T-cell (primary cell): Measurements from ENCODE around the gene PACSIN3. TPM values are rescaled to one million over a fixed set of nuclear protein-coding genes. Genes with fewer than 3 reads are reported as not detected.
"Not testable (repeated sequence)": the region's sequence is repeated elsewhere in the genome, so short reads cannot be mapped to it uniquely, and the experiment has no call there.

Experiments
- ATAC-seq, 4 experiments: fragments of 200-7000 bp in 3 of 4; fragments of 150-1000 bp in 1 of 4; cut with Tn5 transposase; replicated peaks in 1 of 4; 1 replicate in 3 of 4; 2 replicates in 1 of 4; pipeline ENCODE4 v1.10.0; 2021; ENCODE audit warnings: moderate library complexity in 3 of 4, mild to moderate bottlenecking in 2 of 4, moderate number of reproducible peaks in 1 of 4
- CTCF ChIA-PET, 2 donors: fragments of 300-600 bp; sonication (Branson Sonifier 250); formaldehyde crosslinking; loops; one replicate each; lab custom pipeline; 2022; ENCODE audit warnings: antibody characterized with exemption in 2 of 2; lab: Charles Lee
- POLR2A ChIA-PET, 2 donors: fragments of 300-600 bp; sonication (Branson Sonifier 250); formaldehyde crosslinking; loops; one replicate each; lab custom pipeline; 2022; ENCODE audit warnings: antibody characterized with exemption in 2 of 2; lab: Charles Lee
- DNase-seq, 35 experiments: peaks; one replicate each; pipeline versions ENCODE4 v3.0.0 to v3.0.0-alpha.2; 2013 to 2023
- H3K27ac ChIP-seq: one replicate; pipeline ENCODE4 v1.5.1; 2013; ENCODE audit warnings: low read length
- H3K27me3 ChIP-seq, 2 experiments: replicated peaks in 1 of 2; 1 replicate in 1 of 2; 2 replicates in 1 of 2; pipeline versions ENCODE4 v1.6.1 to v1.7.0; 2013; ENCODE audit warnings: low read length in 1 of 2, mixed read lengths in 1 of 2; ENCODE audit not compliant: control insufficient read depth in 2 of 2, insufficient read depth in 2 of 2; ENCODE audit errors: extremely low read depth in 1 of 2
- H3K36me3 ChIP-seq, 2 donors: 1 replicate in 1 of 2; 2 replicates in 1 of 2; pipeline versions ENCODE4 v1.6.1 to v1.7.0; 2013; ENCODE audit warnings: low read length in 1 of 2; ENCODE audit not compliant: control insufficient read depth in 2 of 2, insufficient read depth in 1 of 2; ENCODE audit errors: extremely low read depth in 1 of 2
- H3K4me1 ChIP-seq, 2 experiments: 1 replicate in 1 of 2; 2 replicates in 1 of 2; pipeline versions ENCODE4 v1.6.1 to v1.7.0; 2013; ENCODE audit warnings: low read length in 2 of 2, mixed read lengths in 1 of 2; ENCODE audit not compliant: insufficient read depth in 2 of 2, control insufficient read depth in 1 of 2; ENCODE audit errors: extremely low read depth in 1 of 2
- H3K4me3 ChIP-seq, 2 donors: 1 replicate in 1 of 2; 2 replicates in 1 of 2; pipeline versions ENCODE4 v1.5.1 to v1.7.0; 2013; ENCODE audit warnings: mild to moderate bottlenecking in 2 of 2, low read length in 1 of 2, moderate library complexity in 1 of 2; ENCODE audit not compliant: control insufficient read depth in 1 of 2; ENCODE audit errors: extremely low read depth in 1 of 2
- H3K9me3 ChIP-seq: 2 replicates; pipeline ENCODE4 v1.7.0; 2013
- H3K27ac Mint-ChIP-seq, 2 donors: one replicate each; pipeline ENCODE4 v1.8.0; 2020 to 2021; ENCODE audit warnings: mild to moderate bottlenecking in 2 of 2, mixed read lengths in 2 of 2
- H3K27me3 Mint-ChIP-seq, 2 donors: one replicate each; pipeline ENCODE4 v1.8.0; 2021 to 2022; ENCODE audit warnings: mixed read lengths in 2 of 2
- H3K36me3 Mint-ChIP-seq: one replicate; pipeline ENCODE4 v1.8.0; 2021; ENCODE audit warnings: mixed read lengths
- H3K4me1 Mint-ChIP-seq, 3 donors: one replicate each; pipeline ENCODE4 v1.8.0; 2020 to 2022; ENCODE audit warnings: mixed read lengths in 3 of 3, mild to moderate bottlenecking in 1 of 3
- H3K4me3 Mint-ChIP-seq, 3 donors: one replicate each; pipeline ENCODE4 v1.8.0; 2020 to 2022; ENCODE audit warnings: mild to moderate bottlenecking in 3 of 3, mixed read lengths in 3 of 3, moderate library complexity in 3 of 3
- H3K9me3 Mint-ChIP-seq, 3 donors: one replicate each; pipeline ENCODE4 v1.8.0; 2020 to 2022; ENCODE audit warnings: mixed read lengths in 3 of 3
- WGBS: methylation state at CpG from one replicate; pipeline ENCODE4 v1.1.5; 2013; ENCODE audit warnings: missing lambda C conversion rate; ENCODE audit not compliant: insufficient coverage; 5-methylcytosine and 5-hydroxymethylcytosine counted together
- total RNA-seq, 35 experiments: library from RNA in 6 of 35; stranded (reverse) in 6 of 35; fragments of 120-200 nt in 1 of 35; gene quantifications; one replicate each; pipeline versions ENCODE4 v1.2.1 to v1.2.4 and lab custom pipeline; 2013 to 2026

Gene PACSIN3
- total RNA-seq, 5 donors from 2014 or later (not counting 1 experiment from before 2014, with no cell fraction given): 0.49 to 1.9 (median 1.4) TPM; not detected in 1

GRCh38 chr11:47191137-47191536 lies 4.9 kb upstream of the PACSIN3 start:
- H3K27ac Mint-ChIP-seq, H3K4me1 Mint-ChIP-seq, H3K27ac ChIP-seq, DNase-seq, H3K4me3 Mint-ChIP-seq, H3K36me3 ChIP-seq, H3K36me3 Mint-ChIP-seq, H3K9me3 Mint-ChIP-seq, ATAC-seq, POLR2A ChIA-PET, H3K27me3 Mint-ChIP-seq, CTCF ChIA-PET, H3K9me3 ChIP-seq, H3K4me3 ChIP-seq: not testable (repeated sequence)
- WGBS: 93% methylated on average over 5 of the region's 10 CpGs
- H3K4me1 ChIP-seq: peaks cover 3 to 13% of the 10 kb centered on the region in 2 experiments
- peaks cover 7 to 27% of the 10 kb centered on the region in 2 experiments for H3K27me3 ChIP-seq

DNA sequence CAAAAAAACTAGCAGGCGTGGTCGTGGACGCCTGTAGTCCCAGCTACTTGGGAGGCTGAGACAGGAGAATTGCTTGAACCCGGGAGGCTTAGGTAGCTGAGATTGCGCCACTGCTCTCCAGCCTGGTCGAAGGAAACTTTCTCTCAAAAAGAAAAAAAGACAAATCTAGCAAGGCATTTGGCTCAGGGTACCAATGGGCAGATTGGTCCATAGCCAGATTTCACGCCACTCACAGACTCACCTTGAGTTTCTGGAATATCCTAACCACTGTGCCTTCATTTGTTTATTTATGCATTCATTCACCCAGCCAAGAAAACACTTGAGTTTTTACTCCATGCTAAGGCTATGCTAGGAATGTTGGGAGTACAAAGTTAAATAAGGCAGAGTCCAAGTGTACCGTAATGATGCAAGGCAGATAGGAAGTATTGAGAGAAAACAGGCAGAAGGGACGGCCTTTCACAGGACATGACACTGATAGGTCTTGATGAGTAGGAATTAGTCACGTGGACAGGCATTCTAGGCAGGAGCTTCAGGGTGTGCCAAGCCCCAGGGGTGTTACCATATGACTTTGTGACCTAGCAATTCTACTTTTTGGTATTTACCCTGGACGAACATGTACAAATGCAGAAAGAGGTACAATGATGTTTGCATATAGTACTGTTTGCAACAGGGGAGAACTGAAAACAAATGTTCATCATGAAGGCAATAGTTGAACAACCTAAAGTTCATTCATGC lies 3.0 kb upstream of the PACSIN3 start:
- H3K27ac Mint-ChIP-seq: no peak overlapping the region
- CTCF ChIA-PET: interaction anchor here (0.6 to 0.7 kb wide), 3 partner anchors 10 to 392 kb away, joined by 3 to 11 read pairs (median 6); no protein-coding TSS in a partner anchor

DNA sequence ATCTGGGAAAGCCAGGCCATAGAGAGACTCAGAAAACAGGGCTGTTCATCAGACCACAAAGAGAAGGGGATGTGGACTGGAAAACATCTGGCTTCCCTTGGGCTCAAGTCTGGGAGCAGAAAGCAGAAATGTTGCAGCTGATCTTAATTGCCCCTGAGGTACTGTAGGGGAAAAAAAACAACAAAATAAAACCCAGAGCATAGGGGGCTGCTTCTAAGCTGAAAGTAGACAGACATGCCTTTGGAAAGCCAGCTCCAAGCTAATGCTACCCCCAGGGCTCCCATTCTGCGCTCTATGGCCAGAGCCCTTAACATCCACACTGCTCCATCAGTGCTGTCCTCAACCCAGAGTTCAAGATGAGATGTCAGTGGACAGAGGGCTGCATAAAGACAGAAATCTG lies 2.0 kb upstream of the PACSIN3 start:
- Histone ChIP-seq H3K36me3 (no peaks in the 10 kb centered on the region), H3K4me1 (peaks cover 8 to 23% of the 10 kb centered on the region in 2 experiments), H3K4me3 (no peak overlapping the region), H3K27me3 (peaks cover 7 to 51% of the 10 kb centered on the region in 2 experiments), H3K9me3 (no peaks in the 10 kb centered on the region), H3K27ac (no peak overlapping the region)
- ATAC-seq (no peak), DNase-seq (no peak)
- ChIA-PET CTCF (interaction anchor here in 1 of 2 donors (0.6 kb wide), 1 partner anchor 241 kb away, joined by 3 read pairs; no protein-coding TSS in a partner anchor), POLR2A (no interaction called here)
- Mint-ChIP-seq H3K36me3 (no peaks in the 10 kb centered on the region), H3K4me3 (peak overlapping the region in 1 of 3 donors; percentile 80), H3K4me1 (peaks cover 0 to 7% (median 6%) of the 10 kb centered on the region in 3 donors), H3K27me3 (peaks cover 10 to 19% of the 10 kb centered on the region in 2 donors), H3K9me3 (no peaks in the 10 kb centered on the region), H3K27ac (no peak overlapping the region)
- WGBS: no CpG with 5 or more reads among the region's 1 CpG

More for the DNA sequence above, 3.0 kb upstream of the PACSIN3 start:
- H3K4me3 ChIP-seq: no peak overlapping the region
- peaks cover 7 to 41% of the 10 kb centered on the region in 2 experiments for H3K27me3 ChIP-seq
- peaks cover 0 to 7% (median 6%) of the 10 kb centered on the region in 3 donors for H3K4me1 Mint-ChIP-seq
- POLR2A ChIA-PET: no interaction called here
- H3K4me1 ChIP-seq: peaks cover 8 to 23% of the 10 kb centered on the region in 2 experiments
- DNase-seq (no peak), ATAC-seq (no peak)
- WGBS: 83% methylated on average over 6 of the region's 11 CpGs
- H3K4me3 Mint-ChIP-seq: no peak overlapping the region
- peaks cover 7 to 9% of the 10 kb centered on the region in 2 donors for H3K27me3 Mint-ChIP-seq
- H3K36me3 ChIP-seq: no peaks in the 10 kb centered on the region
- H3K36me3 Mint-ChIP-seq: no peaks in the 10 kb centered on the region
- H3K9me3 Mint-ChIP-seq: no peaks in the 10 kb centered on the region
- H3K27ac ChIP-seq: no peak overlapping the region
- H3K9me3 ChIP-seq: no peaks in the 10 kb centered on the region

DNA sequence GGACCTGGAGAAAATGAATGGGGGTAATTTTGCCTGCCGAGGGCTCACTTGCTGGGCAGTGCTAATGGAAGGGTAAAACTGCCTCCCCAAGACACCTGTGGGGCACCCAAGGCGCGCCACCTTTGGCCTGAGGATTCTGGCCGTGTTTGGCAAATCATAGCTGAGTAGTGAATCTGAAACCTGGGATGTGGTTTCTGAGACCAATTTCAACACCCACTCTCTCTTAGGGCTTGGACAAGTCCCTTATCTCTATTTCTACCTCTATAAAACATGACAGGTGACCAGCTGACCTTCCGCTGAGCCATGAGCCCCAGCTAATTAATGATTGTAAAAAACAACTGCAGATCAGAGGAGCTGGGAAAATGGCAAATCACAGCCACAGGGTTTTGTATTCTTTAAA lies 1.5 kb upstream of the PACSIN3 start:
- H3K4me1 Mint-ChIP-seq: peaks cover 0 to 7% (median 6%) of the 10 kb centered on the region in 3 donors
- CTCF ChIA-PET: interaction anchor here (1.5 to 1.8 kb wide), 2 partner anchors 10 kb away, joined by 4 to 5 read pairs; partner anchors contain the start of gene ARFGAP2 (in 1 of the 2)
- no peak overlapping the region for H3K27ac Mint-ChIP-seq
- WGBS: 40% methylated on average over 1 of the region's 5 CpGs
- no peak overlapping the region for H3K4me3 ChIP-seq
- H3K4me1 ChIP-seq: peaks cover 8 to 23% of the 10 kb centered on the region in 2 experiments
- DNase-seq (no peak), ATAC-seq (no peak)
- no peaks in the 10 kb centered on the region for H3K36me3 ChIP-seq
- POLR2A ChIA-PET: no interaction called here
- H3K4me3 Mint-ChIP-seq: peak overlapping the region in 2 of 3 donors; percentile 69 to 80
- H3K9me3 ChIP-seq: no peaks in the 10 kb centered on the region
- peaks cover 10 to 21% of the 10 kb centered on the region in 2 donors for H3K27me3 Mint-ChIP-seq
- H3K9me3 Mint-ChIP-seq: no peaks in the 10 kb centered on the region
- H3K27ac ChIP-seq: no peak overlapping the region
- no peaks in the 10 kb centered on the region for H3K36me3 Mint-ChIP-seq
- H3K27me3 ChIP-seq: peaks cover 7 to 56% of the 10 kb centered on the region in 2 experiments

DNA sequence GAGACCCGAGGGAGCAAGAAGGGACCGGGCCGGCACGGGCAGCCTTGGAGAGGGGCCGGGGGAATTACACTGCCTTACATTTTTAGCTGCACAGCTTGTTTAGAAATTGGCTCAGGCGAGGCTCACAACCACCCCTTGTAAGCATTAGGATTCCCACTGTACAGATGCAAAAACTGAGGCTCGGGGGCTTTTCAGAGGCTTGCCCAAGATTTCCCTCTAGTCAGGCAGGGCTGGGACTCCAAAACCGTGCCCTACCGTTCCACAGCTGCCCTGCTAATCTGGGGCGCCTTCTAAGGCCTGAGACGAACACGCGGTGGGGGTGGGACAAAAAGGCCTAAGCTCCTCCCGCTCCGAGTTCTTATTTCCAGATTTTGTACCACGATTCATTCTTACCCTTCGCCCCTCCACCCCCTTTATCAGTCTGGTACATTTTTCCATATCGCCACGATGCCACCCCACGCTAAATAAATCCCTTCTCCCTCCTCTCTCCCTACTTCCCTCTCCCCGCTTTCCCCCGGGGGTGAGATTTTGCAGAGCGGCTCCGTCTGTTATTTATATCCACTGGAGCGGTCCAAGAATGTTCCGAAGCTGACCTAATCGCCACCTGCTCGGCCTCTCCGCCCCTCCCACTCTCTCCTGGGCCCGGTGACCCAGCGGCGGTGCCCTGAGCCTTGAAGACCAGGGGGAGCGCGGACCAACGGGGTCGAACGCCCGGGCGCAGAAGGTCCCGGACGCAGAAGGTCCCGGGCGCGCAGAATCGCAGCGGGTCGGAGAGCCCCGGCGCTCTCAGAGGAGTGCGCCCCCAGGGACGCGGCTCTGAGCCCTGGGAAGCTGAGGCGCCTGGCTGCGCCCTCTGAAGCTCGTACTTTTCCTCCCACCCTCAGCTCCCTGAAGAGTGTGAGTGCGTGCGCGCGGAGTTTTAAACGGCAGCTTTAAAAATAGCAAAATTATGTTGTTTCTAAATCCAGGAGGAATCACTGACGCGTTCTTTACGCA lies 764 bp upstream of the PACSIN3 start:
- Mint-ChIP-seq H3K27me3 (peaks cover 10 to 24% of the 10 kb centered on the region in 2 donors), H3K4me3 (peak overlapping the region; percentile 69 to 80 (median 79)), H3K9me3 (no peaks in the 10 kb centered on the region), H3K4me1 (peaks cover 0 to 7% (median 6%) of the 10 kb centered on the region in 3 donors), H3K27ac (no peak overlapping the region), H3K36me3 (no peaks in the 10 kb centered on the region)
- peaks cover 8 to 23% of the 10 kb centered on the region in 2 experiments for H3K4me1 ChIP-seq
- DNase-seq: peak in 23 of 35 experiments; percentile 15 to 60 (median 37)
- peak; percentile 62 to 74 (median 68) for ATAC-seq
- WGBS: 4% methylated on average over 50 of the region's 63 CpGs
- CTCF ChIA-PET: interaction anchor here (0.6 to 1.8 kb wide), 4 partner anchors 9 to 1115 kb away, joined by 3 to 5 read pairs (median 4); partner anchors contain the start of genes ARFGAP2 (in 1 of the 2) and DDB2 (in 1 of the 2)
- H3K27ac ChIP-seq: no peak overlapping the region
- POLR2A ChIA-PET: interaction anchor here in 1 of 2 donors (0.6 kb wide), 1 partner anchor 97 kb away, joined by 3 read pairs; no protein-coding TSS in a partner anchor
- peaks cover 5 to 63% of the 10 kb centered on the region in 2 experiments for H3K27me3 ChIP-seq
- H3K4me3 ChIP-seq: peak overlapping the region; percentile 40 to 65
- H3K36me3 ChIP-seq: no peaks in the 10 kb centered on the region
- H3K9me3 ChIP-seq: no peaks in the 10 kb centered on the region
